Suprapubic skin (tissue), 3 donors: ENCODE measurements around the gene FXYD7.

Experiments
- EP300 ChIP-seq: sonication (generic); formaldehyde crosslinking; IDR thresholded peaks from one replicate; pipeline ENCODE4 v1.6.1; 2017; ENCODE audit warnings: antibody characterized with exemption
- POLR2A ChIP-seq, 2 donors: fragments of 450-650 bp; IDR thresholded peaks; one replicate each; pipeline ENCODE4 v1.6.1; 2017; ENCODE audit warnings: antibody characterized with exemption in 2 of 2, mild to moderate bottlenecking in 2 of 2, moderate library complexity in 2 of 2
- TF ChIP-seq, protein P1 (sequence below), 2 donors: fragments of 200-600 bp in 1 of 2; fragments of 450-650 bp in 1 of 2; sonication (generic) in 1 of 2; IDR thresholded peaks; one replicate each; pipeline ENCODE4 v1.5.1; 2016 to 2019; ENCODE audit warnings: antibody characterized with exemption in 2 of 2, mild to moderate bottlenecking in 1 of 2, moderate library complexity in 1 of 2

DNA sequence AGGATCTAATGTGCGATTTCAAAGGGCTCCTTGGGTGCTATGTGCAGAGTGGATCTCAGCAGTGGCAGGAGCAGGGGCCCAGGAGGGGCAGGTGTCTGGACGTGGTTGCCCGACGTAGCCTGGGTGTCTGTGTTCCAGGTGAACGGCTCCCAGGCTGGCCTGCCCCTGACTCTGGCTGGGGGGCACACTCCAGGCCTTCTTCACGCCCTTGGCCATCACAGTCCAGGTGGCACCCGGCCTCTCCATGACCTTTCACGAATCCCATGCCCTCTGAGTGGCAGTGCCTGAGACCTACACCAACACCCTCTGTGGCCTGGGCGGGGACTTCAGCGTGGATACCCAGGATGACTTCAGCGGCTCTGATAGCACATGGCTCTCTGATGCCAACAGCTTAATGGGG is 38.7 kb upstream of the FXYD7 start:
- TF ChIP-seq EP300: no peak
- TF ChIP-seq, protein P1, sequence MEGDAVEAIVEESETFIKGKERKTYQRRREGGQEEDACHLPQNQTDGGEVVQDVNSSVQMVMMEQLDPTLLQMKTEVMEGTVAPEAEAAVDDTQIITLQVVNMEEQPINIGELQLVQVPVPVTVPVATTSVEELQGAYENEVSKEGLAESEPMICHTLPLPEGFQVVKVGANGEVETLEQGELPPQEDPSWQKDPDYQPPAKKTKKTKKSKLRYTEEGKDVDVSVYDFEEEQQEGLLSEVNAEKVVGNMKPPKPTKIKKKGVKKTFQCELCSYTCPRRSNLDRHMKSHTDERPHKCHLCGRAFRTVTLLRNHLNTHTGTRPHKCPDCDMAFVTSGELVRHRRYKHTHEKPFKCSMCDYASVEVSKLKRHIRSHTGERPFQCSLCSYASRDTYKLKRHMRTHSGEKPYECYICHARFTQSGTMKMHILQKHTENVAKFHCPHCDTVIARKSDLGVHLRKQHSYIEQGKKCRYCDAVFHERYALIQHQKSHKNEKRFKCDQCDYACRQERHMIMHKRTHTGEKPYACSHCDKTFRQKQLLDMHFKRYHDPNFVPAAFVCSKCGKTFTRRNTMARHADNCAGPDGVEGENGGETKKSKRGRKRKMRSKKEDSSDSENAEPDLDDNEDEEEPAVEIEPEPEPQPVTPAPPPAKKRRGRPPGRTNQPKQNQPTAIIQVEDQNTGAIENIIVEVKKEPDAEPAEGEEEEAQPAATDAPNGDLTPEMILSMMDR (IDR thresholded peaks at IDR 0.05): no peak
- no peak for TF ChIP-seq POLR2A (IDR thresholded peaks at IDR 0.05)
